Adrenal gland (tissue), 5 donors: Measurements from ENCODE around the gene SYCP3.

Source experiments
- POLR2A ChIP-seq, 2 donors: fragments of 450-650 bp; IDR thresholded peaks; one replicate each; pipeline ENCODE4 v1.6.1; 2017; ENCODE audit warnings: antibody characterized with exemption in 2 of 2, mild to moderate bottlenecking in 2 of 2, moderate library complexity in 1 of 2
- TF ChIP-seq, protein P1 (sequence below), 6 experiments: fragments of 450-650 bp in 4 of 6; fragments of 200-600 bp in 2 of 6; sonication (generic) in 1 of 6; IDR thresholded peaks; 1 replicate in 5 of 6; 2 replicates in 1 of 6; pipeline versions ENCODE4 v1.5.1 to v1.8.0; 2016 to 2021; ENCODE audit warnings: antibody characterized with exemption in 6 of 6, mild to moderate bottlenecking in 2 of 6, moderate library complexity in 1 of 6
- donor health status: DM: no; HTN: no; CAD: no.

DNA sequence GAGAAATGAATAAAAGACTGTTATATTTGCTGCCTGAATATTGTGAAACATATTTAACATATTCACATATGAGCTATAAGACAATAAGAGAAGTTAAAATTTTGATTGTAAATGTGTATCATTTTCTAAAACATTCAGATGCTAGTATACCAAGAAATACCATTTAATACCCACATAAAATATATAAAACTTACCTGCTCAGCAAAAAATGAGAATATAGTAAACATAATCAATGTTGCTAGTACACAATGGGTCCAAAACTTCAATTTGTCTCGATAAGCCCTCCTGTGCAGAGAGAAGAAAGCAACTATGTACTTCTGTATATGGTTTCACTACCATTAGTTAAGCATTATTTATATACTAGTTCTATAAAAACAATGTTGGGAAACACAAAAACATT is 9.6 kb upstream of the SYCP3 start:
- TF ChIP-seq, protein P1, sequence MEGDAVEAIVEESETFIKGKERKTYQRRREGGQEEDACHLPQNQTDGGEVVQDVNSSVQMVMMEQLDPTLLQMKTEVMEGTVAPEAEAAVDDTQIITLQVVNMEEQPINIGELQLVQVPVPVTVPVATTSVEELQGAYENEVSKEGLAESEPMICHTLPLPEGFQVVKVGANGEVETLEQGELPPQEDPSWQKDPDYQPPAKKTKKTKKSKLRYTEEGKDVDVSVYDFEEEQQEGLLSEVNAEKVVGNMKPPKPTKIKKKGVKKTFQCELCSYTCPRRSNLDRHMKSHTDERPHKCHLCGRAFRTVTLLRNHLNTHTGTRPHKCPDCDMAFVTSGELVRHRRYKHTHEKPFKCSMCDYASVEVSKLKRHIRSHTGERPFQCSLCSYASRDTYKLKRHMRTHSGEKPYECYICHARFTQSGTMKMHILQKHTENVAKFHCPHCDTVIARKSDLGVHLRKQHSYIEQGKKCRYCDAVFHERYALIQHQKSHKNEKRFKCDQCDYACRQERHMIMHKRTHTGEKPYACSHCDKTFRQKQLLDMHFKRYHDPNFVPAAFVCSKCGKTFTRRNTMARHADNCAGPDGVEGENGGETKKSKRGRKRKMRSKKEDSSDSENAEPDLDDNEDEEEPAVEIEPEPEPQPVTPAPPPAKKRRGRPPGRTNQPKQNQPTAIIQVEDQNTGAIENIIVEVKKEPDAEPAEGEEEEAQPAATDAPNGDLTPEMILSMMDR (IDR thresholded peaks at IDR 0.05): no peak
- TF ChIP-seq POLR2A (IDR thresholded peaks at IDR 0.05): no peak
